ENCODE results near the gene RGCC.
A peak's percentile ranks its signal among the peaks of the same experiment; 100 is the strongest.

Gene RGCC

GRCh38 chr13:41492432-41493260 is 35.3 kb downstream of the RGCC start:
- H3K36me3 ChIP-seq (ENCODE audit: control insufficient read depth, insufficient read depth, low read length, severe bottlenecking), result no peaks in the 10 kb centered on the region
- no peak overlapping the region for H3K4me3 ChIP-seq (ENCODE audit: low read length)
- no peak overlapping the region for H3K9ac ChIP-seq (ENCODE audit: low read length)
- peaks cover 31% of the 10 kb centered on the region for H3K4me1 ChIP-seq (ENCODE audit: control insufficient read depth, insufficient read depth, low read length)
- H3K9me3 ChIP-seq (ENCODE audit: control insufficient read depth, low read length), result no peaks in the 10 kb centered on the region
- no peaks in the 10 kb centered on the region for H3K27me3 ChIP-seq (replicated peaks; ENCODE audit: control insufficient read depth, insufficient read depth, low read length)
- no peak for DNase-seq (ENCODE audit: low read depth)

DNA sequence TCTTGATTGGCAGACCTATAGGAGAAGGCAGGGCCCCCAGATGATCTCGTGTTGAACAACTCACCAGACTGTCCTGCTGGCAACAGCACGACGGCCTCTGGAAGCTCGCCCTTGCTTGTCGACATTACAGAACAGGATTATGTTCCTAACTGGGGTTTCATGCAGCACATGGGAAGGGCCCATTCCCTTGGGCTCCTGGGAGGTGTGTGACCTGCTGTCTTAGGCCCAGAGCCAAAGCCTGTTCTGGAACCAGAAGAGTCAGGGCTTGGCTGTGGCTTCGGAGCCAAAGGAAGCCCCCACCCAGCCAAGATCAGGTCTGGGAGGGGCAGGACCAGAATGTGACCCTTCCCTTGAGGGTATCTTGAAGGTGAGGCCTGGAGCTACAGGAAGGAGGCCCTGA is 36.9 kb downstream of the RGCC start:
- H3K4me1 ChIP-seq (ENCODE audit: control insufficient read depth, insufficient read depth, low read length), result peaks cover 36% of the 10 kb centered on the region
- H3K9ac ChIP-seq (ENCODE audit: low read length), result no peak overlapping the region
- no peak overlapping the region for H3K4me3 ChIP-seq (ENCODE audit: low read length)
- no peak for DNase-seq (ENCODE audit: low read depth)
- H3K9me3 ChIP-seq (ENCODE audit: control insufficient read depth, low read length), result no peaks in the 10 kb centered on the region
- no peaks in the 10 kb centered on the region for H3K27me3 ChIP-seq (replicated peaks; ENCODE audit: control insufficient read depth, insufficient read depth, low read length)
- H3K36me3 ChIP-seq (ENCODE audit: control insufficient read depth, insufficient read depth, low read length, severe bottlenecking), result no peaks in the 10 kb centered on the region

- peaks cover 39% of the 10 kb centered on the region for H3K4me1 ChIP-seq (ENCODE audit: control insufficient read depth, insufficient read depth, low read length)
- no peak for DNase-seq (ENCODE audit: low read depth)
- no peak overlapping the region for H3K9ac ChIP-seq (ENCODE audit: low read length)
- H3K36me3 ChIP-seq (ENCODE audit: control insufficient read depth, insufficient read depth, low read length, severe bottlenecking), result no peaks in the 10 kb centered on the region
- no peaks in the 10 kb centered on the region for H3K9me3 ChIP-seq (ENCODE audit: control insufficient read depth, low read length)
- no peaks in the 10 kb centered on the region for H3K27me3 ChIP-seq (replicated peaks; ENCODE audit: control insufficient read depth, insufficient read depth, low read length)
- H3K4me3 ChIP-seq (ENCODE audit: low read length), result no peak overlapping the region
These were observed 37.7 kb downstream of the RGCC start for GRCh38 chr13:41495044-41495443.

GRCh38 chr13:41496420-41497234 is 39.3 kb downstream of the RGCC start:
- Histone ChIP-seq H3K27me3 (replicated peaks; ENCODE audit: control insufficient read depth, insufficient read depth, low read length) (no peaks in the 10 kb centered on the region), H3K36me3 (ENCODE audit: control insufficient read depth, insufficient read depth, low read length, severe bottlenecking) (no peaks in the 10 kb centered on the region), H3K4me3 (ENCODE audit: low read length) (no peak overlapping the region), H3K9me3 (ENCODE audit: control insufficient read depth, low read length) (no peaks in the 10 kb centered on the region), H3K9ac (ENCODE audit: low read length) (no peak overlapping the region), H3K4me1 (ENCODE audit: control insufficient read depth, insufficient read depth, low read length) (peaks cover 39% of the 10 kb centered on the region)
- DNase-seq (ENCODE audit: low read depth), result peak; percentile 46

GRCh38 chr13:41497436-41497835 is 40.1 kb downstream of the RGCC start:
- Histone ChIP-seq H3K4me1 (ENCODE audit: control insufficient read depth, insufficient read depth, low read length) (peaks cover 37% of the 10 kb centered on the region), H3K9ac (ENCODE audit: low read length) (no peak overlapping the region), H3K9me3 (ENCODE audit: control insufficient read depth, low read length) (no peaks in the 10 kb centered on the region), H3K36me3 (ENCODE audit: control insufficient read depth, insufficient read depth, low read length, severe bottlenecking) (no peaks in the 10 kb centered on the region), H3K4me3 (ENCODE audit: low read length) (no peak overlapping the region), H3K27me3 (replicated peaks; ENCODE audit: control insufficient read depth, insufficient read depth, low read length) (no peaks in the 10 kb centered on the region)
- DNase-seq (ENCODE audit: low read depth), result no peak

DNA sequence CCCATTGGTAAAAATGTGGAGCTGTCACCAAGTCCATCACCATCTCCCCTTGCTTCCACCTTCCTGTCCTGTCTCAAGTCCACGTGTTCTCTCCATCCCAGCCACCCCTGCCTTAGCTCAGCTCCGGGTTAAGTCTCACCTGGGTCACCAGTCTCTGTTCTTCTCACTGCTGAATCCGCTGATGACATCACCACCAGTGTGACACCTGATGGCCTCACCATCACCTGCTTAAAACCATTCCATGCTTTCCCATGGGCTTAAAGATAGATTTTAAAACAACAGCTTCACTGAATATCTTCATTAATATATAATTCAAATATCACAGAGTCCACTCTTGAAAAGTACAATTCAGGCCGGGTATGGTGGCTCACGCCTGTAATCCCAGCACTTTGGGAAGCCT is 42.1 kb downstream of the RGCC start:
- Histone ChIP-seq H3K36me3 (ENCODE audit: control insufficient read depth, insufficient read depth, low read length, severe bottlenecking) (no peaks in the 10 kb centered on the region), H3K9me3 (ENCODE audit: control insufficient read depth, low read length) (no peaks in the 10 kb centered on the region), H3K27me3 (replicated peaks; ENCODE audit: control insufficient read depth, insufficient read depth, low read length) (no peaks in the 10 kb centered on the region), H3K4me3 (ENCODE audit: low read length) (no peak overlapping the region), H3K4me1 (ENCODE audit: control insufficient read depth, insufficient read depth, low read length) (peaks cover 28% of the 10 kb centered on the region), H3K9ac (ENCODE audit: low read length) (no peak overlapping the region)
- no peak for DNase-seq (ENCODE audit: low read depth)

GRCh38 chr13:41500511-41500910 is 43.2 kb downstream of the RGCC start:
- Histone ChIP-seq H3K36me3 (ENCODE audit: control insufficient read depth, insufficient read depth, low read length, severe bottlenecking) (no peaks in the 10 kb centered on the region), H3K9me3 (ENCODE audit: control insufficient read depth, low read length) (no peaks in the 10 kb centered on the region), H3K4me1 (ENCODE audit: control insufficient read depth, insufficient read depth, low read length) (peaks cover 18% of the 10 kb centered on the region), H3K4me3 (ENCODE audit: low read length) (no peak overlapping the region), H3K27me3 (replicated peaks; ENCODE audit: control insufficient read depth, insufficient read depth, low read length) (no peaks in the 10 kb centered on the region), H3K9ac (ENCODE audit: low read length) (no peak overlapping the region)
- DNase-seq (ENCODE audit: low read depth), result no peak

DNA sequence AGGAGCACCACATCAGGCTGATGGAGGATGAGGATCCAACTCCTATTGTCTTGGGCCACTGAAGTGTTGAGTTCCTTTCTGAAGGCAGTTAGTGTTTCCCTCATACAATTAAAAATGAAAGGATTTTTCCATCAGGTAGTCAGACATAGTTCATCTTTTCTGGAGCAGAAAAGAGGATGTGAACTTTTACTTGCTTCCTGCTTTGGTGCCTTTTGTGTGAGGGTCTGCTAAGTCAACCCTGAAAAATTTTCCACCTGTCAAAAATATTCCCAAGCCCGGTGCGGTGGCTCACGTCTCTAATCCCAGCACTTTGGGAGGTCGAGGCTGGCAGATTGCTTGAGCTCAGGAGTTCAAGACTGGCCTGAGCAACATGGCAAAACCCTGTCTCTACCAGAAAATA is 43.9 kb downstream of the RGCC start:
- H3K9me3 ChIP-seq (ENCODE audit: control insufficient read depth, low read length), result no peaks in the 10 kb centered on the region
- DNase-seq (ENCODE audit: low read depth), result no peak

GRCh38 chr13:41502031-41502430 is 44.7 kb downstream of the RGCC start:
- Histone ChIP-seq H3K4me3 (ENCODE audit: low read length) (no peak overlapping the region), H3K4me1 (ENCODE audit: control insufficient read depth, insufficient read depth, low read length) (peaks cover 12% of the 10 kb centered on the region), H3K9me3 (ENCODE audit: control insufficient read depth, low read length) (no peaks in the 10 kb centered on the region), H3K27me3 (replicated peaks; ENCODE audit: control insufficient read depth, insufficient read depth, low read length) (no peaks in the 10 kb centered on the region), H3K9ac (ENCODE audit: low read length) (no peak overlapping the region), H3K36me3 (ENCODE audit: control insufficient read depth, insufficient read depth, low read length, severe bottlenecking) (no peaks in the 10 kb centered on the region)
- DNase-seq (ENCODE audit: low read depth), result no peak

More for the DNA sequence above, 43.9 kb downstream of the RGCC start:
- H3K4me1 ChIP-seq (ENCODE audit: control insufficient read depth, insufficient read depth, low read length), result peaks cover 14% of the 10 kb centered on the region
- H3K36me3 ChIP-seq (ENCODE audit: control insufficient read depth, insufficient read depth, low read length, severe bottlenecking), result no peaks in the 10 kb centered on the region
- H3K27me3 ChIP-seq (replicated peaks; ENCODE audit: control insufficient read depth, insufficient read depth, low read length), result no peaks in the 10 kb centered on the region
- H3K4me3 ChIP-seq (ENCODE audit: low read length), result no peak overlapping the region
- no peak overlapping the region for H3K9ac ChIP-seq (ENCODE audit: low read length)

GRCh38 chr13:41502673-41503072 is 45.3 kb downstream of the RGCC start:
- Histone ChIP-seq H3K9me3 (ENCODE audit: control insufficient read depth, low read length) (no peaks in the 10 kb centered on the region), H3K36me3 (ENCODE audit: control insufficient read depth, insufficient read depth, low read length, severe bottlenecking) (no peaks in the 10 kb centered on the region), H3K9ac (ENCODE audit: low read length) (no peak overlapping the region), H3K4me1 (ENCODE audit: control insufficient read depth, insufficient read depth, low read length) (peaks cover 9% of the 10 kb centered on the region), H3K27me3 (replicated peaks; ENCODE audit: control insufficient read depth, insufficient read depth, low read length) (no peaks in the 10 kb centered on the region), H3K4me3 (ENCODE audit: low read length) (no peak overlapping the region)
- no peak for DNase-seq (ENCODE audit: low read depth)

- H3K4me1 ChIP-seq (ENCODE audit: control insufficient read depth, insufficient read depth, low read length), result peaks cover 7% of the 10 kb centered on the region
- H3K36me3 ChIP-seq (ENCODE audit: control insufficient read depth, insufficient read depth, low read length, severe bottlenecking), result no peaks in the 10 kb centered on the region
- H3K9ac ChIP-seq (ENCODE audit: low read length), result no peak overlapping the region
- H3K27me3 ChIP-seq (replicated peaks; ENCODE audit: control insufficient read depth, insufficient read depth, low read length), result no peaks in the 10 kb centered on the region
- no peaks in the 10 kb centered on the region for H3K9me3 ChIP-seq (ENCODE audit: control insufficient read depth, low read length)
- no peak overlapping the region for H3K4me3 ChIP-seq (ENCODE audit: low read length)
- no peak for DNase-seq (ENCODE audit: low read depth)
These were observed 46.0 kb downstream of the RGCC start for GRCh38 chr13:41503356-41503755.
